ENCODE measurements around the gene DOCK3. TPM values are rescaled to one million over a fixed set of nuclear protein-coding genes. Genes with fewer than 3 reads are reported as not detected.

DOCK3 gene
- total and polyA plus RNA-seq, 2 donors (not counting 3 experiments of a cell fraction or from before 2014, with no cell fraction given), result 0.08 to 0.13 TPM

DNA sequence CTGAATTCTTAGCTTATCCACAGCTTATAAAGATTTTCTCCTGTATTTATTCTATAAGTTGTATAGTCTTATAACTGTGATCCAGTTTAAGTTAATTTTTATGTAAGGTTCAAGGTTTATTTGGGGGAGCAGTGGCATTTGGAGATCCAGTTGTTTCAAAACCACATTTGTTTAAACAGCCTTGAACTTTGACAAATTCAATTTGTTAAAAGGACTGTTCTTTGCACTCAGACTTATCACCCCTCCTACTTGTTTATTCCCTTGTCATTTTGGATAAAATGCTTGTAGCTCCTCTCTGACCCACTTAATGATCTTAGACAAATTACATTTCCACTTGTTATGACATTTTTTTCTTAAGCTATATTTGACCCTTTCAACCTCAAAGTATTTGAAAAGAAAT lies 327.8 kb downstream of the DOCK3 start:
- FAIRE-seq (no peak), DNase-seq (ENCODE audit: low read depth, low spot score) (no peak)
- no peak overlapping the region for H3K9ac ChIP-seq (replicated peaks; ENCODE audit: extremely low read depth, insufficient read depth, low read length)
- H3K9me3 ChIP-seq (replicated peaks; ENCODE audit: control insufficient read depth, insufficient read depth, low read length), result no peaks in the 10 kb centered on the region
- H3K27ac ChIP-seq (ENCODE audit: insufficient read depth, low read depth, low read length), result no peak overlapping the region
- H3K36me3 ChIP-seq (ENCODE audit: control insufficient read depth in 2 of 2, extremely low read depth in 1 of 2, insufficient read depth in 2 of 2, low read length in 2 of 2), result no peaks in the 10 kb centered on the region
- no peak for TF ChIP-seq FOS (IDR thresholded peaks at IDR 0.05; ENCODE audit: borderline replicate concordance, insufficient read depth, low read length)
- TF ChIP-seq POLR2A (IDR thresholded peaks at IDR 0.05; ENCODE audit: low read depth, low read length), result no peak
- TF ChIP-seq MYC (IDR thresholded peaks at IDR 0.05; ENCODE audit: low read depth, low read length), result no peak
- intact Hi-C loops (cut with micrococcal nuclease), result no loop called here
- POLR2A ChIA-PET, result no interaction called here
- H2AFZ ChIP-seq (ENCODE audit: low read depth, low read length), result no peak overlapping the region
- CTCF ChIA-PET, result no interaction called here
- no TSS peak for BruUV-seq (replicated peaks)
- no peak overlapping the region for H3K4me2 ChIP-seq (ENCODE audit: insufficient read depth, low read length)
- no peaks in the 10 kb centered on the region for H3K27me3 ChIP-seq (ENCODE audit: control insufficient read depth in 2 of 2, insufficient read depth in 2 of 2, low read length in 2 of 2)
- H3K9me1 ChIP-seq (replicated peaks; ENCODE audit: control insufficient read depth, extremely low read depth, insufficient read depth, low read length), result no peaks in the 10 kb centered on the region
- no peaks in the 10 kb centered on the region for H4K20me1 ChIP-seq (replicated peaks; ENCODE audit: control insufficient read depth, extremely low read depth, insufficient read depth, low read length)
- no peaks in the 10 kb centered on the region for H3K79me2 ChIP-seq (ENCODE audit: control insufficient read depth, insufficient read depth, low read length)
- no peaks in the 10 kb centered on the region for H3K4me1 ChIP-seq (ENCODE audit: control insufficient read depth, extremely low read depth, insufficient read depth, low read length)
- dilution Hi-C loops (cut with MboI; ENCODE audit: extremely low pct_ligation_motif_present, low sequenced_read_pairs), result no loop called here
- H3K4me3 ChIP-seq (replicated peaks in 1 of 3; ENCODE audit: insufficient read depth in 1 of 3, low read depth in 1 of 3, low read length in 3 of 3), result no peak overlapping the region

DNA sequence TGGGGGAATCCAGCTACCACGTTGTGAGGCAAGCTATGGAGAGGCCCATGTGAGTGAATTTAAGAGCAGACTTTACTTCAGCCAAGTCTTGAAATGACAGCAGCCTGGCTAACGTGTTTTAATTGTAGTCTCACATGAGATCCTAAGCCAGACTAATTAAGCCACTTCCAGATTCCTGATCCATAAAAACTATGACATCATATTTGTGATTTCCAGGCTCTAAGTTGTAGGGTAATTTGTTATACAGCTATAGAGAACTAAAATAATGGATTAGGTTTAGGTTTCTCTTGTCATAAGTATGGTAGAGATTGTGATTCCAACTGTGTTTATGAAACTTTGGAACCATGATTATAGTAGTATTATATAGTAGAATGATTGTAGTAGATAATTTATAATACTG lies 329.5 kb downstream of the DOCK3 start:
- Histone ChIP-seq H3K4me2 (ENCODE audit: insufficient read depth, low read length) (no peak overlapping the region), H3K27ac (ENCODE audit: insufficient read depth, low read depth, low read length) (no peak overlapping the region), H3K9me1 (replicated peaks; ENCODE audit: control insufficient read depth, extremely low read depth, insufficient read depth, low read length) (no peaks in the 10 kb centered on the region), H3K4me1 (ENCODE audit: control insufficient read depth, extremely low read depth, insufficient read depth, low read length) (no peaks in the 10 kb centered on the region), H3K79me2 (ENCODE audit: control insufficient read depth, insufficient read depth, low read length) (no peaks in the 10 kb centered on the region), H3K9ac (replicated peaks; ENCODE audit: extremely low read depth, insufficient read depth, low read length) (no peak overlapping the region), H3K36me3 (ENCODE audit: control insufficient read depth in 2 of 2, extremely low read depth in 1 of 2, insufficient read depth in 2 of 2, low read length in 2 of 2) (no peaks in the 10 kb centered on the region), H2AFZ (ENCODE audit: low read depth, low read length) (no peak overlapping the region), H3K27me3 (ENCODE audit: control insufficient read depth in 2 of 2, insufficient read depth in 2 of 2, low read length in 2 of 2) (no peaks in the 10 kb centered on the region), H3K9me3 (replicated peaks; ENCODE audit: control insufficient read depth, insufficient read depth, low read length) (no peaks in the 10 kb centered on the region), H4K20me1 (replicated peaks; ENCODE audit: control insufficient read depth, extremely low read depth, insufficient read depth, low read length) (no peaks in the 10 kb centered on the region), H3K4me3 (replicated peaks in 1 of 3; ENCODE audit: insufficient read depth in 1 of 3, low read depth in 1 of 3, low read length in 3 of 3) (no peak overlapping the region)
- POLR2A ChIA-PET, result no interaction called here
- no TSS peak for BruUV-seq (replicated peaks)
- no peak for DNase-seq (ENCODE audit: low read depth, low spot score)
- CTCF ChIA-PET, result no interaction called here
- TF ChIP-seq POLR2A (IDR thresholded peaks at IDR 0.05; ENCODE audit: low read depth, low read length), result no peak
- TF ChIP-seq, protein P1, sequence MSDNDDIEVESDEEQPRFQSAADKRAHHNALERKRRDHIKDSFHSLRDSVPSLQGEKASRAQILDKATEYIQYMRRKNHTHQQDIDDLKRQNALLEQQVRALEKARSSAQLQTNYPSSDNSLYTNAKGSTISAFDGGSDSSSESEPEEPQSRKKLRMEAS (IDR thresholded peaks at IDR 0.05; ENCODE audit: insufficient read depth, insufficient read length), result no peak
- TF ChIP-seq JUN (IDR thresholded peaks at IDR 0.05; ENCODE audit: borderline replicate concordance, insufficient read depth, insufficient read length, low read depth), result no peak
- TF ChIP-seq GATA2 (IDR thresholded peaks at IDR 0.05; ENCODE audit: insufficient read depth, insufficient read length, low read depth, low read length), result no peak
- TF ChIP-seq MYC (IDR thresholded peaks at IDR 0.05; ENCODE audit: low read depth, low read length), result no peak
- no peak for TF ChIP-seq EZH2 (IDR thresholded peaks at IDR 0.05; ENCODE audit: borderline replicate concordance, low read depth, low read length, severe bottlenecking)
- TF ChIP-seq POLR2AphosphoS5 (IDR thresholded peaks at IDR 0.05; ENCODE audit: insufficient read depth, low read depth, low read length), result no peak
- TF ChIP-seq, protein P2, sequence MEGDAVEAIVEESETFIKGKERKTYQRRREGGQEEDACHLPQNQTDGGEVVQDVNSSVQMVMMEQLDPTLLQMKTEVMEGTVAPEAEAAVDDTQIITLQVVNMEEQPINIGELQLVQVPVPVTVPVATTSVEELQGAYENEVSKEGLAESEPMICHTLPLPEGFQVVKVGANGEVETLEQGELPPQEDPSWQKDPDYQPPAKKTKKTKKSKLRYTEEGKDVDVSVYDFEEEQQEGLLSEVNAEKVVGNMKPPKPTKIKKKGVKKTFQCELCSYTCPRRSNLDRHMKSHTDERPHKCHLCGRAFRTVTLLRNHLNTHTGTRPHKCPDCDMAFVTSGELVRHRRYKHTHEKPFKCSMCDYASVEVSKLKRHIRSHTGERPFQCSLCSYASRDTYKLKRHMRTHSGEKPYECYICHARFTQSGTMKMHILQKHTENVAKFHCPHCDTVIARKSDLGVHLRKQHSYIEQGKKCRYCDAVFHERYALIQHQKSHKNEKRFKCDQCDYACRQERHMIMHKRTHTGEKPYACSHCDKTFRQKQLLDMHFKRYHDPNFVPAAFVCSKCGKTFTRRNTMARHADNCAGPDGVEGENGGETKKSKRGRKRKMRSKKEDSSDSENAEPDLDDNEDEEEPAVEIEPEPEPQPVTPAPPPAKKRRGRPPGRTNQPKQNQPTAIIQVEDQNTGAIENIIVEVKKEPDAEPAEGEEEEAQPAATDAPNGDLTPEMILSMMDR (IDR thresholded peaks at IDR 0.05; ENCODE audit: extremely low read depth in 1 of 2, insufficient read depth in 1 of 2, low read depth in 1 of 2, low read length in 2 of 2), result no peak
- no peak for TF ChIP-seq FOS (IDR thresholded peaks at IDR 0.05; ENCODE audit: borderline replicate concordance, insufficient read depth, low read length)
- dilution Hi-C loops (cut with MboI; ENCODE audit: extremely low pct_ligation_motif_present, low sequenced_read_pairs) (no loop called here), intact Hi-C loops (cut with micrococcal nuclease) (no loop called here)
- no peak for FAIRE-seq

All from endothelial cell of umbilical vein (primary cell).